Loucy (cell line): ENCODE measurements around the gene PSMB2.
"Not testable (repeated sequence)": the region's sequence is repeated elsewhere in the genome, so short reads cannot be mapped to it uniquely, and the experiment has no call there.

ENCODE experiments used
- H2AFZ ChIP-seq: fragments of 200-600 bp; sonication (generic); 2 replicates; pipeline ENCODE4 v1.6.0; 2016; ENCODE audit warnings: antibody characterized with exemption, mild to moderate bottlenecking, low read length, moderate library complexity
- H3F3A ChIP-seq: fragments of 200-600 bp; 2 replicates; pipeline ENCODE4 v1.6.0; 2016; ENCODE audit warnings: antibody characterized with exemption, low read depth, mild to moderate bottlenecking
- H3K27me3 ChIP-seq: fragments of 200-600 bp; sonication (generic); 2 replicates; pipeline ENCODE4 v1.6.1; 2014; ENCODE audit warnings: low read length, mild to moderate bottlenecking; ENCODE audit not compliant: insufficient read depth, poor library complexity, severe bottlenecking
- H3K36me3 ChIP-seq: fragments of 200-600 bp; sonication (generic); 2 replicates; pipeline ENCODE4 v1.6.1; 2016; ENCODE audit warnings: low read length; ENCODE audit not compliant: insufficient read depth
- H3K4me1 ChIP-seq: fragments of 200-600 bp; sonication (generic); 2 replicates; pipeline ENCODE4 v1.5.1; 2014; ENCODE audit warnings: low read length, mild to moderate bottlenecking; ENCODE audit not compliant: insufficient read depth, poor library complexity, severe bottlenecking
- H3K4me2 ChIP-seq: fragments of 200-600 bp; sonication (generic); 2 replicates; pipeline ENCODE4 v1.6.0; 2014; ENCODE audit warnings: antibody characterized with exemption, low read length, low read depth, mild to moderate bottlenecking; ENCODE audit not compliant: poor library complexity, severe bottlenecking
- H3K4me3 ChIP-seq: fragments of 200-600 bp; sonication (generic); 2 replicates; pipeline ENCODE4 v1.5.1; 2014; ENCODE audit warnings: low read length, mild to moderate bottlenecking, mixed read lengths; ENCODE audit not compliant: poor library complexity, severe bottlenecking
- H3K79me2 ChIP-seq: fragments of 200-600 bp; sonication (generic); 2 replicates; pipeline ENCODE4 v1.6.1; 2014; ENCODE audit warnings: low read length; ENCODE audit not compliant: insufficient read depth
- H3K9ac ChIP-seq: fragments of 200-600 bp; sonication (generic); 2 replicates; pipeline ENCODE4 v1.6.0; 2014; ENCODE audit warnings: mild to moderate bottlenecking, low read depth, low read length, moderate library complexity; ENCODE audit not compliant: poor library complexity, severe bottlenecking
- H3K9me2 ChIP-seq: fragments of 200-600 bp; sonication (generic); replicated peaks from 2 replicates; pipeline ENCODE4 v1.6.1; 2016; ENCODE audit warnings: low read depth, low read length, mixed read lengths
- H3K9me3 ChIP-seq: fragments of 200-600 bp; sonication (generic); 2 replicates; pipeline ENCODE4 v1.6.1; 2014; ENCODE audit warnings: mild to moderate bottlenecking, antibody characterized with exemption, low read length, low read depth; ENCODE audit not compliant: insufficient read depth
- H4K20me1 ChIP-seq: fragments of 200-600 bp; sonication (generic); 2 replicates; pipeline ENCODE4 v1.6.0; 2014; ENCODE audit warnings: antibody characterized with exemption, low read length, mild to moderate bottlenecking; ENCODE audit not compliant: insufficient read depth, poor library complexity, severe bottlenecking
- EZH2phosphoT487 ChIP-seq: fragments of 200-600 bp; IDR thresholded peaks from 2 replicates; pipeline ENCODE4 v1.6.1; 2018; ENCODE audit warnings: antibody characterized with exemption, mild to moderate bottlenecking, moderate library complexity, borderline replicate concordance
- TF ChIP-seq, protein P1 (sequence below): fragments of 200-600 bp; sonication (generic); conservative IDR thresholded peaks from 2 replicates; pipeline ENCODE4 v1.5.1; 2014; ENCODE audit warnings: mild to moderate bottlenecking, antibody characterized with exemption, low read length

The PSMB2 gene

DNA sequence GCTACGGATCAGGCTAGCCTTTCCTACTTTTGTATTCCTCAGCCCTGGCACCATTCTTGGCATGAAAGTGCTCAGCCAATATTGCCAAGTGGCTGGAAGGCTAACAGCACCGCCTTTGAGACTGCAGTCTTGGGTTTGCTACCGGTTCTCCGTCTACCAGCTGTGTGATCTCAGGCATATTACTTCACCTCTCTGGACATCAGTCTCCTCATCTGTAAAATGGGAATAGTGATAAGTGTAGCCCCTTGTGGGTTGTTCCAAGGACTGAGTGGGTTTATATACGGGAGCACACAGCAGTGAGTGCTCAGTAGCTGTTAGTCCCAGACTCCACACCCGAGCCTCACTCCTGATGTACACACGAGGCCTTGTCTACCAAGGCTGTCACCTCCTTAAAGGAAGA is 54.5 kb downstream of the PSMB2 start:
- no peak for TF ChIP-seq EZH2phosphoT487
- TF ChIP-seq, protein P1, sequence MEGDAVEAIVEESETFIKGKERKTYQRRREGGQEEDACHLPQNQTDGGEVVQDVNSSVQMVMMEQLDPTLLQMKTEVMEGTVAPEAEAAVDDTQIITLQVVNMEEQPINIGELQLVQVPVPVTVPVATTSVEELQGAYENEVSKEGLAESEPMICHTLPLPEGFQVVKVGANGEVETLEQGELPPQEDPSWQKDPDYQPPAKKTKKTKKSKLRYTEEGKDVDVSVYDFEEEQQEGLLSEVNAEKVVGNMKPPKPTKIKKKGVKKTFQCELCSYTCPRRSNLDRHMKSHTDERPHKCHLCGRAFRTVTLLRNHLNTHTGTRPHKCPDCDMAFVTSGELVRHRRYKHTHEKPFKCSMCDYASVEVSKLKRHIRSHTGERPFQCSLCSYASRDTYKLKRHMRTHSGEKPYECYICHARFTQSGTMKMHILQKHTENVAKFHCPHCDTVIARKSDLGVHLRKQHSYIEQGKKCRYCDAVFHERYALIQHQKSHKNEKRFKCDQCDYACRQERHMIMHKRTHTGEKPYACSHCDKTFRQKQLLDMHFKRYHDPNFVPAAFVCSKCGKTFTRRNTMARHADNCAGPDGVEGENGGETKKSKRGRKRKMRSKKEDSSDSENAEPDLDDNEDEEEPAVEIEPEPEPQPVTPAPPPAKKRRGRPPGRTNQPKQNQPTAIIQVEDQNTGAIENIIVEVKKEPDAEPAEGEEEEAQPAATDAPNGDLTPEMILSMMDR = no peak
- no peaks in the 10 kb centered on the region for H3K79me2 ChIP-seq
- no peak overlapping the region for H3K9ac ChIP-seq
- no peaks in the 10 kb centered on the region for H3K4me1 ChIP-seq
- no peak overlapping the region for H3K4me2 ChIP-seq
- peaks cover 9% of the 10 kb centered on the region; the same call in 1 of the 2 replicates for H3K36me3 ChIP-seq
- no peaks in the 10 kb centered on the region for H3K9me3 ChIP-seq
- no peaks in the 10 kb centered on the region for H4K20me1 ChIP-seq
- no peaks in the 10 kb centered on the region for H3K27me3 ChIP-seq
- H3K9me2 ChIP-seq = no peaks in the 10 kb centered on the region
- H2AFZ ChIP-seq = no peak overlapping the region
- no peak overlapping the region for H3K4me3 ChIP-seq
- H3F3A ChIP-seq = no peaks in the 10 kb centered on the region

DNA sequence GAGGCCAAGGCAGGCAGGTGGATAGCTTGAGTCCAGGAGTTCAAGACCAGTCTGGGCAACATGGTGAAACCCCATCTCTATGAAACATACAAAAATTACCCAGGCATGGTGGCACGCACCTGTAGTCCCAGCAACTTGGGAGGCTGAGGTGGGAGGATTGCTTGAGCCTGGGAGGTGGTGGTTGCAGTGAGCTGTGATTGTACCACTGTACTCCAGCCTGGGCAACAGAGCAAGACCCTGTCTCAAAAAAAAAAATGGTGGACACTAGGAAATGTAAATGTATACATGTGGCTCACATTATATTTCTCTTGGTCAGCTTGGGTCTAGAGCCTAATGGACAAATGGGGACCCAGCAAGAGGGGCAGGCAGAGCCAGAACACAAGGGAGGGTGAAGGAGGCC is 55.5 kb downstream of the PSMB2 start:
- H3K9me3 ChIP-seq, H3K9ac ChIP-seq, H3K4me1 ChIP-seq: not testable (repeated sequence)

DNA sequence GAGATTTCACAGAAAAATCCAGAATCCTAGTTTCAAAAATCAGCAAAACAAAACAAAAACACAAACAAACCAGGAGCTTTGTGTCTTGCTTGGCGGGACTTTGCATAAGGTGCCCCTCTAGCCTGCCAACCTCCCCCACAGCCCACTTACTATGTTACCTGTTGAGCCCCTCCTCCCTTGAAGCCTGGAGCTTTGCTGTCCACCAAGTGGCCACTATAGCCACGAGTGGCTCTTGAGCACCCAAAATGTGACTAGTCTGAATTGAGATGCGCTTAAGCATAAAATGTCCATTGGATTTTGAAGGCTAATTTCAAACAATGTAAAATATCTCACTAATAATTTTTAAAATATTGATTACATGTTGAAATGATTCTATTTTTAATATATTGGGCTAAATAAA is 56.0 kb downstream of the PSMB2 start:
- Histone ChIP-seq H3F3A (peaks cover 3% of the 10 kb centered on the region; the same call in 1 of the 2 replicates), H3K4me3 (no peak overlapping the region), H3K4me1 (peaks cover 7% of the 10 kb centered on the region), H3K27me3 (no peaks in the 10 kb centered on the region), H3K9ac (no peak overlapping the region), H3K36me3 (no peaks in the 10 kb centered on the region; the same call in 1 of the 2 replicates), H2AFZ (no peak overlapping the region), H3K9me2 (no peaks in the 10 kb centered on the region), H3K4me2 (no peak overlapping the region), H3K79me2 (0 out of 2 replicates have a peak, but pooled peaks cover under 1% of the 10 kb centered on the region), H3K9me3 (no peaks in the 10 kb centered on the region), H4K20me1 (no peaks in the 10 kb centered on the region)
- TF ChIP-seq, protein P1 = no peak
- TF ChIP-seq EZH2phosphoT487 = no peak

More for the DNA sequence above, 55.5 kb downstream of the PSMB2 start:
- not testable (repeated sequence) for H3K36me3 ChIP-seq, H3K27me3 ChIP-seq, H2AFZ ChIP-seq, H3K9me2 ChIP-seq, H3K79me2 ChIP-seq, H3K4me2 ChIP-seq, H3F3A ChIP-seq, H3K4me3 ChIP-seq, H4K20me1 ChIP-seq

DNA sequence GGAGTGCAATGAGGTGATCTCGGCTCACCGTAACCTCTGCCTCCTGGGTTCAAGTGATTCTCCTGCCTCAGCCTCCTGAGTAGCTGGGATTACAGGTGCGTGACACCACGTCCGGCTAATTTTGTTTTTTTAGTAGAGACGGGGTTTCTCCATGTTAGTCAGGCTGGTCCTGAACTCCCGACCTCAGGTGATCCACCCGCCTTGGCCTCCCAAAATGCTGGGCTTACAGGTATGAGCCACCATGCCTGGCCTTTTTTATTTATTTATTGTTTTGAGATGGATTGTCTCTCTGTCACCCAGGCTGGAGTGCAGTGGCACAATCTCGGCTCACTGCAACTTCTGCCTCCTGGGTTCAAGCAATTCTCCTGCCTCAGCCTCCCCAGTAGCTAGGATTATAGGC is 59.7 kb downstream of the PSMB2 start:
- not testable (repeated sequence) for H3K4me3 ChIP-seq, H3K27me3 ChIP-seq, H3K9me2 ChIP-seq, H3K36me3 ChIP-seq, H2AFZ ChIP-seq, H3F3A ChIP-seq, H4K20me1 ChIP-seq, H3K9me3 ChIP-seq, H3K9ac ChIP-seq
- H3K4me1 ChIP-seq = peaks cover 30% of the 10 kb centered on the region
- H3K4me2 ChIP-seq = peak overlapping the region; percentile 45
- peaks cover 32% of the 10 kb centered on the region for H3K79me2 ChIP-seq
